Erythroblast (primary cell): ENCODE measurements around the gene CALM1.
A peak's percentile ranks its signal among the peaks of the same experiment; 100 is the strongest.

ENCODE experiments used
- DNase-seq, 2 experiments: peaks; one replicate each; lab custom pipeline; 2025; lab: John Stamatoyannopoulos, UW
- GATA1 ChIP-seq: IDR thresholded peaks from 2 replicates; pipeline ENCODE4 v1.6.1; 2011; ENCODE audit warnings: low read depth, mild to moderate bottlenecking, control low read depth, low read length, moderate library complexity
- POLR2A ChIP-seq: IDR thresholded peaks from 2 replicates; pipeline ENCODE4 v1.6.1; 2011; ENCODE audit warnings: mild to moderate bottlenecking, low read length

CALM1 gene

DNA sequence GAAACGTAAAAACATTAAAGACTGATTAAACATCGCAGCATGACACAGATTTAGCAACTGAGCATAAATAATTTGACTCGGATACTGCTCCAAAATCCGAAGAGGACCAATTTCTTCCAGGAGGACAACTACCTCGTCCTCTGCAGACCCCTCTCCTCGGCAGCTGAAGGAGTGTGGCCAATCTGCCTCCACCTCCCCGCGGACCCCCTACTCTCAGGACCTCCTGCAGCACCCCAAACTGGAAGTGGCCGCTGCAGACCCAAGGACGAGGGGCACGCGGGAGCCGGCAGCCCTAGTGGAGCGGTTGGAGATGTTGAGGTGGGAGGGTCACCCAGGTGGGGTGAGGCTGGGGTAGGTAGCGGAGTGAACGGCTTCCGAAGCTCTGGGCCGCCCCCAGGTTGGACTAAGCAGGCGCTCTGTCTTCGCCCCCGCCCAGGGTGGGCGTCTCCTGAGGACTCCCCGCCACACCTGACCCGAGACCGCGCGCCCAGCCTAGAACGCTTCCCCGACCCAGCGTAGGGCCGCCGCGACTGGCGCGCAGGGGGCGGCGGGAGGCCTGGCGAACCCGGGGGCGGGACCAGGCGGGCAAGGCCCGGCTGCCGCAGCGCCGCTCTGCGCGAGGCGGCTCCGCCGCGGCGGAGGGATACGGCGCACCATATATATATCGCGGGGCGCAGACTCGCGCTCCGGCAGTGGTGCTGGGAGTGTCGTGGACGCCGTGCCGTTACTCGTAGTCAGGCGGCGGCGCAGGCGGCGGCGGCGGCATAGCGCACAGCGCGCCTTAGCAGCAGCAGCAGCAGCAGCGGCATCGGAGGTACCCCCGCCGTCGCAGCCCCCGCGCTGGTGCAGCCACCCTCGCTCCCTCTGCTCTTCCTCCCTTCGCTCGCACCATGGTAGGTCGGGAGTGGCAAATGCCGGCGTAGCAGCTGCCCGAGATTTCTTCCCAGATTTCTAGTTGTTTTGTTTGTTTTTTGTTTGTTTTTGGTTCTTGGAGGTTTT, at the start of gene CALM1:
Gene CALM1 (plus strand): TSS at position 689 of the 999 bp plus-strand sequence. CDS start 202 bp downstream, at position 891.
- TF ChIP-seq GATA1, result no peak
- peak; percentile 99 for TF ChIP-seq POLR2A
- DNase-seq, result peak; percentile 98

DNA sequence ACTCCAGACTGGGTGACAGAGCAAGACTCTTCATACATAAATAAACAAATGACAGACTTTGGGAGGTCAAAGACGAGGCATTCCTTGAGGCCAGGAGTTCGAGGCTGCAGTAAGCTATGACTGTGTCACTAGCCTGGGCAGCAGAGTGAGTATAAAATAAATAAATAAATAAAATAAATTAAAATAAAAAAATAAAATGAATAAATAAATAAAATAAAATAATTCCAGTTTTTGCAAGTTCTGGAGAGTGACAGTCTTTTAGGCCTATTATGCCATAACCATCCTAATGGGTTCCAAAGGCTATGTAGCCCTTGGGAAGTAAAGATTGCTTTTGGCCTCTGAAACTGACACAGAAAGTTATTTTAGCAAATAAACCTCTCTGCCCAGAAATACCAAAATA, 48.6 kb upstream of the CALM1 start:
- DNase-seq, result no peak
- TF ChIP-seq GATA1 (no peak), POLR2A (no peak)

DNA sequence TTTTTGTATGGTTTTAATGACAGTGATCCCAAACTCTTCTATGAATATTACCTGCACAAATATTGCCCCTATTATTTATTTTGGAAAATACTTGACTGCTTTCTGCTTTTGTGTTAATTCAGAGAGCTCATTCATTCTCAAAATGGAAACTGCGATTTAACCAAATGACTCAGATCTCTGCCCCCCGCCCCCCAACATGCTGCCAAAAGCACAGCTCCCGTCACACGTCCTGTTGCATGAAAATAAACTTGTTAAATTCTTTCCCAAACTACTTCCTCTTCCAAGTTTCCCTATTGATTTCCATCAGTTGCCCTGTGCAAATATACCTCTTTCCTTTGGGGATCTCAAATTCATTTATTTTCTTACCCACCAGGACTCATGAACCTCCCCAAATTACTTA, 47.1 kb upstream of the CALM1 start:
- no peak for DNase-seq
- no peak for TF ChIP-seq POLR2A
- no peak for TF ChIP-seq GATA1

DNA sequence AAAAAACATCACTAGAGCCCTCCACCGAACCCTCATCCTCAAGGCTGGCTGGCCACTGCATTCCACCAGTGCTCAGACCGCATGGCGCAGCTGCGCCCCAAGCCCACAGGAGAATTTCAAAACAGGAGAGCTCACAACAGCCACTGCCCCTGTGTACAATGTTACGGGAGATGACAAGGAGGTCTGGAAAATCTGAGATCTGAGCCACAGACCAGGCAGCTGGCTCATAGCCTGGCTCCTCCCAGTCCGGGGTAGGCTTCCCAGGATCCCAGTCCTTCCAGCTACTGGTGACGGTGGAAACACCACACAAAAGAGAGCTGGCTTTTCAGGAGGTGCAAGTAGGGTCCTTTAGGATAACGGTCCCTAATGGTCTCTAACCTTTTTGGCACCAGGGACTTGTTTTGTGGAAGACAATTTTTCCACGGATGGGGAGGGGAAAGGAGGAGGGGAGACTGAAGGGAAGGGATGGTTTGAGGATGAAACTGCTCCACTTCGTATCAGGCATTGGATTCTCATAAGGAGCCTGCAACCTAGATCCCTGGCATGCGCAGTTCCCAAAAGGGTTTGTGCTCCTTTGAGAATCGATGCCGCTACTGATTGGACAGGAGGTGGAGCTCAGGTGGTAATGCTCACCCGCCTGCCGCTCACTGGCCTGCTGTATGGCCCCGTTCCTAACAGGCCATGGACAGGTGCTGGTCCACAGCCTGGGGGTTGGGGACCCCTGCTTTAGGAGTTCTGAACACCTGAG, 42.1 kb upstream of the CALM1 start:
- DNase-seq, result no peak
- no peak for TF ChIP-seq GATA1
- no peak for TF ChIP-seq POLR2A

DNA sequence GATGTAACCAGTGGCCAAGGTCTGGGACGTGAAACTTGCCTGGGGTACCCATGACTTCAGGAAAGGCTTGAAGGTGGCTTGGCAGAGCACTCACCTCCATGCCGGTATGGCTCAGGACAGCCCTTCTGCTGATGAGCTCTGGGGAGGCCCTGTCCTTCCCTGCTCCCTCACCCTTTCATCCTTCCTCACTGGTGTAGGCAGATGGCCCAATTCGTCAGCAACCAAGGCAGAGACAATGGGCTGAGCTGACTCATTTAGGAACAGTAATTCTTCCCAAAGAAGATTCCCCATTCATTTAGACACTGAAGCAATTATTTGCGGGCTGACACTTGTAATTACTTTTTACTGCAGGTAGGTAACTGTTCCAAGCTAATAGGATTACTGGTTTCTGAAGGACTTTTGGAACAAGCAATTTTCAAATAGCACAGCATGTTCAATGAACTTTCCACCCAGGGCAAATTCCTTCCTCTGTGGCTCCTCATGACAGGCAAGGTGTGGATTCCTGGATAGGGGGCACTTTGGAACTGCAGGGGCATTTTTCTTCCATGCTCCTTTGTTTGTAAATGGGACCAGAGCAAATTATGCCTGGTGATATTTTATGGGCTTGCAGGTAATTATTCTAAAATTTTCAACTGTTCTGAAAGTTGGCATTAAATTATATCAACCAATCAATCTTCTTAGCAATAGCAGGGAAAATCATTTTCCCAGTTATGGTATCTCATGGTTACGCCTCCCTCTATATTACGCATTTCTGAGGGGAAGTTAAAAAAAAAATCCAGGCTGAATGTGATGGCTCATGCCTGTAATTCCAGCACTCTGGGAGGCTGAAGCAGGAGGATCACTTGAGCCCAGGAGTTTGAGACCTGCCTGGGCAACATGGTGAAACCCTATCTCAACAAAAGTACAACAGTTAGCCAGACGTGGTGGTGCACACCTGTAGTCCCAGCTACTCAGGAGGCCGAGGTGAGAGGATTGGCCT, 41.0 kb upstream of the CALM1 start:
- TF ChIP-seq GATA1, result no peak
- TF ChIP-seq POLR2A, result no peak
- no peak for DNase-seq

DNA sequence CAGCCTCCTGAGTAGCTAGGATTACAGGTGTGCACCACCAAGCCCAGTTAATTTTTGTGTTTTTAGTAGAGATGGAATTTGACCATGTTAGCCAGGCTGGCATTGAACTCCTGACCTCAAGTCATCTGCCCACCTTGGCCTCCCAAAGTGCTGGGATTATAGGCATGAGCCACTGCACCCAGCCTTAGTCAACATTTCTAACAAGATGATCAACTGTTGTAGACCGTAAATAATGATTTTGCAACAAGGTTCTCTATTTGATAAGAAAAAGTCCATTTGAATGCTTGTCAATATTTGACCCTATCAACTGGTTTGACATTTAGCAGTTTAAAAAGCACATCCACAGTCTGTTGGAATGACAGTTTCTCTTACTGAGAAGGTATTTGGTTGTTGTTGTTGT, 39.9 kb upstream of the CALM1 start:
- no peak for TF ChIP-seq POLR2A
- TF ChIP-seq GATA1, result no peak
- DNase-seq, result no peak

DNA sequence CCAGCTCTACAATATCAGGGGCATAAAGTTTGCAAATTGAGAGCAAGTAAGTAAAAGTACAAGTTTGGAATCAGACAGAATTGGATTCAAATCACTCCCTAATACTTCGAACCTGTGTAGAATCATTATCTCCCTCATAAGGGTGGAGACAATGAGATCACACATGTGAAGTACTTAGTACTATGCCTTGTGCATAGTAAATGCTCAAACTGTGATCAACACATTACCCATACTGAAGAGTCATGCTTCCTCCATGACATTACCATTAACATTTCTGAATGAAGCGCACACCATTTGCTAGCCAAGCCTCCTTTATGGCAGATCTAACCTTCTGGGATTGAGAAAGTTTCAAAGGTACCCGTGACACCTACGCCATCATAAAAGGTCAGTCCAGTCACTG, 38.5 kb upstream of the CALM1 start:
- TF ChIP-seq POLR2A (no peak), GATA1 (no peak)
- no peak for DNase-seq

DNA sequence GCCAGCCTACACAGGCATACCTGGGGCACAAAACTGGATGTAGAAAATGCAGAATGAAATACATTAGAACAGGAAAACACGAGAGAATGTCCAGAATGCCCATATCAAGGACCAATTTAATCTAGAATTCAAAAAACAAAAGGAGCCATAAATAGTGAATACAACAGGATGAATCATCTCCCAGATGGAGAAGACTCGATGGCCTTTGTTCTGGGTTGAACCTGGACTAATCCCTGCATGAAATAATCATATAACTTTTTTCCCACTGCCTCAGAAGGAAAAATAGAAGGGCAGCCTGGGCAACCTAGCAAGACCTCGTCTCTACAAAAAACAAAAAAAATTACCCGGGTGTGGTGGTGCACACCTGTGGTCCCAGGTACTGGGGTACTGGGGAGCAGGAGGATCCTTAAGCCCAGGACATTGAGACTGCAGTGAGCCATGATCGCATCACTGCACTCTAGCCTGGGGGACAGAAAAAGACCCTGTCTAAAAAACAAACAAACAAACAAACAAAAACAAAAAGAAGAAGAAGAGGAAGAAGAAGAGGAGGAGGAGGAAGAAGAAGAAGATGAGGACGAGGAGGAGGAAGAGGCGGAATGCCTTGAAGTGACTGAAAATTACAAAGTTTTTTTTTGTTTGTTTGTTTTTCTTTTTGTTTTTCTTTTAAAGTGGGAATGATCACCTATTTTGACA, 34.8 kb upstream of the CALM1 start:
- DNase-seq, result no peak

DNA sequence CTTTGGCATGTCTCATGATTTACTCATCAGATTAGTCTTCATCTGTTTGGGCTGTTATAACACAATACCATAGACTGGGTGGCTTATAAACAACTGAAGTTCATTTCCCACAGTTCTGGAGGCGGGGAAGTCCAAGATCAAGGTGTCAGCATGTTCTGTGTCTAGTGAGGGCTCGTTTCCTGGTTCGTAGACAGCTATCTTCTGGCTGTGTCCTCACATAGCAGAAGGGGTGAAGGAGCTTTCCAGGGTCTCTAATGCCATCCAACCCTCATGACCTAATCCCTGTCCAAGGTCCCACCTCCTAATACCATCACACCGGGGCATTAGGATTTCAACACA, 34.3 kb upstream of the CALM1 start:
- no peak for DNase-seq

More for the DNA sequence above, 34.8 kb upstream of the CALM1 start:
- no peak for TF ChIP-seq POLR2A
- TF ChIP-seq GATA1, result no peak

DNA sequence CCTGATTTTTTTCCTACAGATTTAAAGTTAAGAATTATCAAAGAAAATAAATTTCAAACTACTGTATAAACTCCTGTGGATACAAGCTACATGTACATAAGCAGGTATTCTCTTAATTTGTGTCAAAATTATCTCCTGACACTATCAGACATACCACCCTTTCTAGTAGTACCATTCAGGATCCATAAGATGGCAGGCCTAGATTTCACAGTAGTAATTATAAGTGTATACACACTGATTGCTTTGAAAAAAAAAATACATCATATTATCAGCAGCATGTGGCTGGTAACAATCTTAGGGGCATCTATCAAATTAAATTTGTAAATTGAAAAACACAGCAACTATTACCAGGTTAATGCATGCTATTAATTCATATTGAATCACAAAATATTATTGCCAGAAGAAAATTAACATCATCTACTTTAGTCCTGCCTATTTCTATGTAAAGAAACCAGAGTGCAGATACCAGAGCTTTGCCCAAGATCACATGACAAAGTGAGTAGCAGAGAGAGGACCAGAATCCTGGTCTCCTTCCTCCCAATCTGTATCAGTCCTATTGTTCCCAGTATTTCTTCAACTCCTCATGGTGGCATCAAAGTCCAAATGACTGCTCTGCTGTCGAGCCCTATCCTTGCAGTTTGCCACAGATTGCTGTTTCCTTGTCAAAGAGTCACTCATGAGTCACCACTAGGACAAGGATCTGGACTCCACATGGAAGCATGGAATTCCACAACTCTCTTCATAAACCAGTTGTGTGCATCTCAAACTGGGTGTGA, 27.7 kb upstream of the CALM1 start:
- TF ChIP-seq POLR2A, result no peak
- no peak for TF ChIP-seq GATA1
- DNase-seq, result no peak

More for the DNA sequence above, 34.3 kb upstream of the CALM1 start:
- no peak for TF ChIP-seq POLR2A
- no peak for TF ChIP-seq GATA1

DNA sequence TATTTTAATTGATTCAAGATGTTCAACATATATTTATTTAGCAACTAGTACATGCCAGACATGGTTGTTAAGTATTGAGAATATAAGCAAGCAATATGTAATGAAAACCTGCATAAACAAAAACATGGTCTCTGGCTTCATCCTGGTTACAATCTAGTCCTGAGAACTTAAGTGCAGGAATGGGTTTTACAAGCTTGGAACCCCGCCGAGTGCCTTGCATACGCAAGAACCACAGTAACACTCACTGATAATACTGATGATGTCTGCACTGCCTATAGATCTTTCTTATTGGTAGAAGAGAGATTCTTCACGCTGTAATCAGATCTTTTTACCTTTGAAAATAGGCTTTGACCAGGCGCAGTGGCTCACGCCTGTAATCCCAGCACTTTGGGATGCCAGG, 22.9 kb upstream of the CALM1 start:
- TF ChIP-seq GATA1, result no peak
- TF ChIP-seq POLR2A, result no peak
- no peak for DNase-seq

DNA sequence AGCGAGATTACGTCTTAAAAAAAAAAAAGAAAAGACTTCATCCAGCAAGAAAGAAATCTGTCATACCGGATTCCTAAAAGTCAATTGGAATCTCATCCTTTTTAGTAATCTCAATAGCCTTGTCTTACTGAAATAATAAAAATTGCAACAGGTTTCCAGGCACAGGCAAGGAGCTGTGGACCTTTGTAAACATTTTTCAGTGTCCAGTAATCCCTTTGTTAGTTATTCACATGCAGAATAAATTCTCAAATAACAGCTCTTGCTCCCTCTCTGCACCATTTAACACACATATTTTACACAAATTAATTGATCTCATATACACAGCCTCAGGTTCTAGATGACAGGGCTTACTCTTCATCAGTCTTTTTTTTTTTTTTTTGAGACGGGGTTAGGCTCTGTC, 22.0 kb upstream of the CALM1 start:
- DNase-seq, result no peak
- TF ChIP-seq POLR2A, result no peak
- TF ChIP-seq GATA1, result no peak
